Measurements from ENCODE around the gene TMEM87B.

DNA sequence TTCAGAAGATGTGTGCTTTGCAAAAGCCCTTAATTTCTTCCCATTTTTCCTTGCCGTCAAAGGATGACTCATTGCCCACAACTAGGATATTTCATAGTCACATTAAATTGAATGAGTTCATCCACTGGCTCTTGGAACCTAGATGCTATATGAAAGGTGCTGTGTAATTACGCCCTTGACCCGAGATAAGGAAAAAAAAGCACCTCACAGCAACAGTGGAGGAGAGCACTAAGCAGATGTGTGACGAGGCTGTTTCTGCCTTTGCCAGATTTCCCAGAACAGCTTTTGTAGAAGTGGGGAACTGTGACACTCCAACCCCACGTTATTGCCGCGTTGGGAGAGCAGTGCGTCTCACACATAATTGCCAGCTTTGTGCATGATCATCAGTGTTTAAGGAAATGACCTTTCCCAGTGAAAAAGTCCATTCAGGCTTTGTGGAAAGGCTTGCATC lies 33.3 kb upstream of the TMEM87B start:
- TF ChIP-seq, protein P1, sequence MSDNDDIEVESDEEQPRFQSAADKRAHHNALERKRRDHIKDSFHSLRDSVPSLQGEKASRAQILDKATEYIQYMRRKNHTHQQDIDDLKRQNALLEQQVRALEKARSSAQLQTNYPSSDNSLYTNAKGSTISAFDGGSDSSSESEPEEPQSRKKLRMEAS (CRISPR knock-in tag; IDR thresholded peaks at IDR 0.05) = no peak
- no peak for TF ChIP-seq ATF2 (CRISPR knock-in tag; IDR thresholded peaks at IDR 0.05; ENCODE audit: borderline replicate concordance, low read depth)
- no peak for TF ChIP-seq JUN (CRISPR knock-in tag; IDR thresholded peaks at IDR 0.05)
- TF ChIP-seq ATF6 (CRISPR knock-in tag; IDR thresholded peaks at IDR 0.05) = no peak
- TF ChIP-seq, protein P2, sequence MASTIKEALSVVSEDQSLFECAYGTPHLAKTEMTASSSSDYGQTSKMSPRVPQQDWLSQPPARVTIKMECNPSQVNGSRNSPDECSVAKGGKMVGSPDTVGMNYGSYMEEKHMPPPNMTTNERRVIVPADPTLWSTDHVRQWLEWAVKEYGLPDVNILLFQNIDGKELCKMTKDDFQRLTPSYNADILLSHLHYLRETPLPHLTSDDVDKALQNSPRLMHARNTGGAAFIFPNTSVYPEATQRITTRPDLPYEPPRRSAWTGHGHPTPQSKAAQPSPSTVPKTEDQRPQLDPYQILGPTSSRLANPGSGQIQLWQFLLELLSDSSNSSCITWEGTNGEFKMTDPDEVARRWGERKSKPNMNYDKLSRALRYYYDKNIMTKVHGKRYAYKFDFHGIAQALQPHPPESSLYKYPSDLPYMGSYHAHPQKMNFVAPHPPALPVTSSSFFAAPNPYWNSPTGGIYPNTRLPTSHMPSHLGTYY (CRISPR knock-in tag; IDR thresholded peaks at IDR 0.05) = no peak
- TF ChIP-seq CTCF (IDR thresholded peaks at IDR 0.05) = no peak
- no peak for TF ChIP-seq ZNF232 (CRISPR knock-in tag; IDR thresholded peaks at IDR 0.05)
